ENCODE measurements around the gene MOSMO. TPM values are rescaled to one million over a fixed set of nuclear protein-coding genes. Genes with fewer than 3 reads are reported as not detected.

Gene MOSMO
- total and polyA plus RNA-seq, 2 of the 13 experiments (the other 11 are each of a cell fraction or from before 2014, with no cell fraction given), result 26.7 to 32.6 TPM

DNA sequence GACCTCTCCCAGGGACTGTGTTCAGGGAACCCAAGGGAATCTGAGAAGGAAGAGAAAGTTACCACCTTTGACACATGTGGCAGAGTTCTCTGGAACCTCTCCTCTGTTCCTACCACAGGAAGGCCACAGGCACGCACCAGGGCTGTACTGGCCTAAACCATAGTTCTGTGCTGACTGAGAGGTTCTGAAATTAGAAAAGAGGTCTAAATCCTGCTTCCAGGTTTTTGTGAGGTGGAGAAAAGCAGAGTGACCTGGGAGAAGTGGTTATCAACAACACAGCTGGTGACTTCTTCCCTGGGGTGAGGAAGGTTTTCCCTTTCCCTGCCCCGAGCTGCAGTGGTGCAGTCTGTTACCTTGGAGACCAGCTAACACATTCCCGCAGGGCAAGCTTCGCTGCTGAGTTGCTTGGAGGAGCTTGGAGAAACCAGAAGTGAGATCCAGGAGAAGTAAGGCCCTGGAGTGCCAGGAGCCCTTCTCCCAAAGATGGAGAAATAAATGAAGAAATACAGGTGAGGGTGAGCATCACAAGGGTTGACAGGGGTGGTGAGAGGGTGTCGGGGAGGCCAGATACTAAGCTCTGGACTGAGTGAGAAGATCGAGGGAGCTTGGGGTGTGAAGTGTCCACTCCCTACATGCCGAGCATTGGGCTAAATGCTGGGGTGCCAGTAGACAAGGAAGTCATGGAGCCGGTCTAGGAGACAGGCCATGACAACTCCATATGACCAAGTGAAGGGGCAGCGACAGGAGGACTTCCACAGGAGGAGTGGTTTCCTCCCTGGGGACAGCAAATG is 84.4 kb downstream of the MOSMO start, which contains the start of gene VWA3A (continued):
- TF ChIP-seq, protein P1, sequence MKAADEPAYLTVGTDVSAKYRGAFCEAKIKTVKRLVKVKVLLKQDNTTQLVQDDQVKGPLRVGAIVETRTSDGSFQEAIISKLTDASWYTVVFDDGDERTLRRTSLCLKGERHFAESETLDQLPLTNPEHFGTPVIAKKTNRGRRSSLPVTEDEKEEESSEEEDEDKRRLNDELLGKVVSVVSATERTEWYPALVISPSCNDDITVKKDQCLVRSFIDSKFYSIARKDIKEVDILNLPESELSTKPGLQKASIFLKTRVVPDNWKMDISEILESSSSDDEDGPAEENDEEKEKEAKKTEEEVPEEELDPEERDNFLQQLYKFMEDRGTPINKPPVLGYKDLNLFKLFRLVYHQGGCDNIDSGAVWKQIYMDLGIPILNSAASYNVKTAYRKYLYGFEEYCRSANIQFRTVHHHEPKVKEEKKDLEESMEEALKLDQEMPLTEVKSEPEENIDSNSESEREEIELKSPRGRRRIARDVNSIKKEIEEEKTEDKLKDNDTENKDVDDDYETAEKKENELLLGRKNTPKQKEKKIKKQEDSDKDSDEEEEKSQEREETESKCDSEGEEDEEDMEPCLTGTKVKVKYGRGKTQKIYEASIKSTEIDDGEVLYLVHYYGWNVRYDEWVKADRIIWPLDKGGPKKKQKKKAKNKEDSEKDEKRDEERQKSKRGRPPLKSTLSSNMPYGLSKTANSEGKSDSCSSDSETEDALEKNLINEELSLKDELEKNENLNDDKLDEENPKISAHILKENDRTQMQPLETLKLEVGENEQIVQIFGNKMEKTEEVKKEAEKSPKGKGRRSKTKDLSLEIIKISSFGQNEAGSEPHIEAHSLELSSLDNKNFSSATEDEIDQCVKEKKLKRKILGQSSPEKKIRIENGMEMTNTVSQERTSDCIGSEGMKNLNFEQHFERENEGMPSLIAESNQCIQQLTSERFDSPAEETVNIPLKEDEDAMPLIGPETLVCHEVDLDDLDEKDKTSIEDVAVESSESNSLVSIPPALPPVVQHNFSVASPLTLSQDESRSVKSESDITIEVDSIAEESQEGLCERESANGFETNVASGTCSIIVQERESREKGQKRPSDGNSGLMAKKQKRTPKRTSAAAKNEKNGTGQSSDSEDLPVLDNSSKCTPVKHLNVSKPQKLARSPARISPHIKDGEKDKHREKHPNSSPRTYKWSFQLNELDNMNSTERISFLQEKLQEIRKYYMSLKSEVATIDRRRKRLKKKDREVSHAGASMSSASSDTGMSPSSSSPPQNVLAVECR (CRISPR knock-in tag; IDR thresholded peaks at IDR 0.05; ENCODE audit: borderline replicate concordance), result 0 out of 2 replicates have a peak, but pooled peaks have one; percentile 40
- TF ChIP-seq ZNF501 (CRISPR knock-in tag; IDR thresholded peaks at IDR 0.05) (peak; percentile 49; the same call in 1 of the 2 replicates), BORCS8-MEF2B (CRISPR knock-in tag; IDR thresholded peaks at IDR 0.05) (0 out of 2 replicates have a peak, but pooled peaks have one; percentile 47), RFX3 (CRISPR knock-in tag; IDR thresholded peaks at IDR 0.05) (peak; percentile 57; the same call in 1 of the 2 replicates), MLLT10 (CRISPR knock-in tag; IDR thresholded peaks at IDR 0.05) (no peak), POLR2G (IDR thresholded peaks at IDR 0.05; ENCODE audit: low read depth, low read length) (0 out of 2 replicates have a peak, but pooled peaks have one; percentile 34), KDM2A (CRISPR knock-in tag; IDR thresholded peaks at IDR 0.05; ENCODE audit: borderline replicate concordance, low read depth) (peak; percentile 12; the same call in 1 of the 2 replicates), BHLHE40 (IDR thresholded peaks at IDR 0.05; ENCODE audit: low read length) (peak; percentile 62; the same call in 1 of the 2 replicates), ZNF572 (CRISPR knock-in tag; IDR thresholded peaks at IDR 0.05) (0 out of 2 replicates have a peak, but pooled peaks have one; percentile 27), FOXP1 (IDR thresholded peaks at IDR 0.05) (peak; percentile 1; the same call in 1 of the 2 replicates), FOXP1 (CRISPR knock-in tag; IDR thresholded peaks at IDR 0.05) (no peak)
- TF ChIP-seq, protein P2, sequence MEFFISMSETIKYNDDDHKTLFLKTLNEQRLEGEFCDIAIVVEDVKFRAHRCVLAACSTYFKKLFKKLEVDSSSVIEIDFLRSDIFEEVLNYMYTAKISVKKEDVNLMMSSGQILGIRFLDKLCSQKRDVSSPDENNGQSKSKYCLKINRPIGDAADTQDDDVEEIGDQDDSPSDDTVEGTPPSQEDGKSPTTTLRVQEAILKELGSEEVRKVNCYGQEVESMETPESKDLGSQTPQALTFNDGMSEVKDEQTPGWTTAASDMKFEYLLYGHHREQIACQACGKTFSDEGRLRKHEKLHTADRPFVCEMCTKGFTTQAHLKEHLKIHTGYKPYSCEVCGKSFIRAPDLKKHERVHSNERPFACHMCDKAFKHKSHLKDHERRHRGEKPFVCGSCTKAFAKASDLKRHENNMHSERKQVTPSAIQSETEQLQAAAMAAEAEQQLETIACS (CRISPR knock-in tag; IDR thresholded peaks at IDR 0.05), result no peak
- TF ChIP-seq, protein P3, sequence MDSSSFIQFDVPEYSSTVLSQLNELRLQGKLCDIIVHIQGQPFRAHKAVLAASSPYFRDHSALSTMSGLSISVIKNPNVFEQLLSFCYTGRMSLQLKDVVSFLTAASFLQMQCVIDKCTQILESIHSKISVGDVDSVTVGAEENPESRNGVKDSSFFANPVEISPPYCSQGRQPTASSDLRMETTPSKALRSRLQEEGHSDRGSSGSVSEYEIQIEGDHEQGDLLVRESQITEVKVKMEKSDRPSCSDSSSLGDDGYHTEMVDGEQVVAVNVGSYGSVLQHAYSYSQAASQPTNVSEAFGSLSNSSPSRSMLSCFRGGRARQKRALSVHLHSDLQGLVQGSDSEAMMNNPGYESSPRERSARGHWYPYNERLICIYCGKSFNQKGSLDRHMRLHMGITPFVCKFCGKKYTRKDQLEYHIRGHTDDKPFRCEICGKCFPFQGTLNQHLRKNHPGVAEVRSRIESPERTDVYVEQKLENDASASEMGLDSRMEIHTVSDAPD (CRISPR knock-in tag; IDR thresholded peaks at IDR 0.05), result 0 out of 2 replicates have a peak, but pooled peaks have one; percentile 51
- TF ChIP-seq, protein P4, sequence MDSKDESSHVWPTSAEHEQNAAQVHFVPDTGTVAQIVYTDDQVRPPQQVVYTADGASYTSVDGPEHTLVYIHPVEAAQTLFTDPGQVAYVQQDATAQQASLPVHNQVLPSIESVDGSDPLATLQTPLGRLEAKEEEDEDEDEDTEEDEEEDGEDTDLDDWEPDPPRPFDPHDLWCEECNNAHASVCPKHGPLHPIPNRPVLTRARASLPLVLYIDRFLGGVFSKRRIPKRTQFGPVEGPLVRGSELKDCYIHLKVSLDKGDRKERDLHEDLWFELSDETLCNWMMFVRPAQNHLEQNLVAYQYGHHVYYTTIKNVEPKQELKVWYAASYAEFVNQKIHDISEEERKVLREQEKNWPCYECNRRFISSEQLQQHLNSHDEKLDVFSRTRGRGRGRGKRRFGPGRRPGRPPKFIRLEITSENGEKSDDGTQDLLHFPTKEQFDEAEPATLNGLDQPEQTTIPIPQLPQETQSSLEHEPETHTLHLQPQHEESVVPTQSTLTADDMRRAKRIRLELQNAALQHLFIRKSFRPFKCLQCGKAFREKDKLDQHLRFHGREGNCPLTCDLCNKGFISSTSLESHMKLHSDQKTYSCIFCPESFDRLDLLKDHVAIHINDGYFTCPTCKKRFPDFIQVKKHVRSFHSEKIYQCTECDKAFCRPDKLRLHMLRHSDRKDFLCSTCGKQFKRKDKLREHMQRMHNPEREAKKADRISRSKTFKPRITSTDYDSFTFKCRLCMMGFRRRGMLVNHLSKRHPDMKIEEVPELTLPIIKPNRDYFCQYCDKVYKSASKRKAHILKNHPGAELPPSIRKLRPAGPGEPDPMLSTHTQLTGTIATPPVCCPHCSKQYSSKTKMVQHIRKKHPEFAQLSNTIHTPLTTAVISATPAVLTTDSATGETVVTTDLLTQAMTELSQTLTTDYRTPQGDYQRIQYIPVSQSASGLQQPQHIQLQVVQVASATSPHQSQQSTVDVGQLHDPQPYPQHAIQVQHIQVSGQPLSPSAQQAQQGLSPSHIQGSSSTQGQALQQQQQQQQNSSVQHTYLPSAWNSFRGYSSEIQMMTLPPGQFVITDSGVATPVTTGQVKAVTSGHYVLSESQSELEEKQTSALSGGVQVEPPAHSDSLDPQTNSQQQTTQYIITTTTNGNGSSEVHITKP (CRISPR knock-in tag; IDR thresholded peaks at IDR 0.05; ENCODE audit: low read depth), result peak; percentile 99
- TF ChIP-seq, protein P5, sequence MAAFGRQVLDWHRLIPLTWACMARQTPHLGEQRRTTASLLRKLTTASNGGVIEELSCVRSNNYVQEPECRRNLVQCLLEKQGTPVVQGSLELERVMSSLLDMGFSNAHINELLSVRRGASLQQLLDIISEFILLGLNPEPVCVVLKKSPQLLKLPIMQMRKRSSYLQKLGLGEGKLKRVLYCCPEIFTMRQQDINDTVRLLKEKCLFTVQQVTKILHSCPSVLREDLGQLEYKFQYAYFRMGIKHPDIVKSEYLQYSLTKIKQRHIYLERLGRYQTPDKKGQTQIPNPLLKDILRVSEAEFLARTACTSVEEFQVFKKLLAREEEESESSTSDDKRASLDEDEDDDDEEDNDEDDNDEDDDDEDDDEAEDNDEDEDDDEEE (CRISPR knock-in tag; IDR thresholded peaks at IDR 0.05), result 0 out of 2 replicates have a peak, but pooled peaks have one; percentile 61

All from HepG2 (cell line).